ENCODE data around the gene CSF3R. TPM values are rescaled to one million over a fixed set of nuclear protein-coding genes. Genes with fewer than 3 reads are reported as not detected.
"Not testable (repeated sequence)": the region's sequence is repeated elsewhere in the genome, so short reads cannot be mapped to it uniquely, and the experiment has no call there.

CSF3R gene
- polyA plus RNA-seq, 1 donor from 2014 or later, result not detected

DNA sequence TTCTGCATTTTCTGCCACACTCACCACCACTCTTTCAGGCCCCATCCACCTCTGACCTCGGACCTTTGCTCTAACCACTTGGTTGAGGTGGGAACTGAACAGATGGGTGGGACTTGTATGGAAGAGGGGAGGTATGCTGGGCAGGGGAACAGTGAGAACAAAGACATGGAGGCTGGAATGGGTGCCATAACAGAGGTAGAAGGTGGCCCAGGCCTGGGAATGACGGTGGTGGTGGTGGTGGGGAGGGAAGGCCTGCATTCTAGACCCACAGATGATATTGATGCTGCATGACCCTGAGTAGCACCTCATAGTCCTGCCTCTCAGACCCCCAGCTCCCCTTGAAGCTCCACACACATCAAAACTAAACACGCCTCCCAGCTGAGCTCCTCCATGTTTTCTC, 5.2 kb upstream of the CSF3R start:
- Histone ChIP-seq H3K9me3 (ENCODE audit: low read length) (no peaks in the 10 kb centered on the region), H3K79me2 (replicated peaks; ENCODE audit: insufficient read depth, low read length) (no peaks in the 10 kb centered on the region), H4K20me1 (ENCODE audit: insufficient read depth) (no peaks in the 10 kb centered on the region), H3K4me2 (ENCODE audit: low read length) (no peak overlapping the region), H3K4me3 (ENCODE audit: low read length) (no peak overlapping the region), H2AFZ (ENCODE audit: low read depth, low read length) (no peak overlapping the region), H3K9me2 (ENCODE audit: insufficient read depth, low read length) (no peaks in the 10 kb centered on the region), H3K27me3 (ENCODE audit: insufficient read depth, low read depth, low read length) (no peaks in the 10 kb centered on the region), H3F3A (ENCODE audit: insufficient read depth, low read length, poor library complexity, severe bottlenecking) (no peaks in the 10 kb centered on the region), H3K36me3 (ENCODE audit: insufficient read depth, low read length) (no peaks in the 10 kb centered on the region), H3K9ac (ENCODE audit: low read length) (no peak overlapping the region), H3K27ac (ENCODE audit: low read length) (no peak overlapping the region)
- no peak for TF ChIP-seq EZH2 (IDR thresholded peaks at IDR 0.05; ENCODE audit: borderline replicate concordance, insufficient read depth, low read length, poor library complexity, severe bottlenecking)
- no peak for TF ChIP-seq EP300 (conservative IDR thresholded peaks at IDR 0.05; ENCODE audit: poor library complexity, severe bottlenecking)
- no peak for TF ChIP-seq RAD21 (conservative IDR thresholded peaks at IDR 0.05)
- no peak for TF ChIP-seq POLR2AphosphoS5 (IDR thresholded peaks at IDR 0.05)
- TF ChIP-seq SMC3 (conservative IDR thresholded peaks at IDR 0.05; ENCODE audit: poor library complexity), result no peak
- TF ChIP-seq TAF1 (IDR thresholded peaks at IDR 0.05; ENCODE audit: low read depth), result no peak

DNA sequence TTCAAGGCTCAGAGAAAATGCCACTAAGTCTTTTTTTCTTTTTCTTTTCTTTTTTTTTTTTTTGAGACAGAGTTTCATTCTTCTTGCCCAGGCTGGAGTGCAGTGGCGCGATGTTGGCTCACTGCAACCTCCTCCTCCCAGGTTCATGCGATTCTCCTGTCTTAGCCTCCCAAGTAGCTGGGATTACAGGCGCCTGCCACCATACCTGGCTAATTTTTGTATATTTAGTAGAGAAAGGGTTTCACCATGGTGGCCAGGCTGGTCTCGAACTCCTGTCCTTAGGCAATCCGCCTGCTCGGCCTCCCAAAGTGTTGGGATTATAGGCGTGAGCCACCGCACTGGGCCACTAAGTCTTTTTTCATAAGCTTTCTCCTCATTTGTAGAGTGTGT, 4.6 kb upstream of the CSF3R start:
- H3K79me2 ChIP-seq (replicated peaks; ENCODE audit: insufficient read depth, low read length); H3K9me2 ChIP-seq (ENCODE audit: insufficient read depth, low read length); H3K4me3 ChIP-seq (ENCODE audit: low read length); H3K9me3 ChIP-seq (ENCODE audit: low read length); H3F3A ChIP-seq (ENCODE audit: insufficient read depth, low read length, poor library complexity, severe bottlenecking); H4K20me1 ChIP-seq (ENCODE audit: insufficient read depth); H3K4me2 ChIP-seq (ENCODE audit: low read length); H3K27me3 ChIP-seq (ENCODE audit: insufficient read depth, low read depth, low read length); H3K27ac ChIP-seq (ENCODE audit: low read length); H2AFZ ChIP-seq (ENCODE audit: low read depth, low read length); H3K36me3 ChIP-seq (ENCODE audit: insufficient read depth, low read length); H3K9ac ChIP-seq (ENCODE audit: low read length): not testable (repeated sequence)

DNA sequence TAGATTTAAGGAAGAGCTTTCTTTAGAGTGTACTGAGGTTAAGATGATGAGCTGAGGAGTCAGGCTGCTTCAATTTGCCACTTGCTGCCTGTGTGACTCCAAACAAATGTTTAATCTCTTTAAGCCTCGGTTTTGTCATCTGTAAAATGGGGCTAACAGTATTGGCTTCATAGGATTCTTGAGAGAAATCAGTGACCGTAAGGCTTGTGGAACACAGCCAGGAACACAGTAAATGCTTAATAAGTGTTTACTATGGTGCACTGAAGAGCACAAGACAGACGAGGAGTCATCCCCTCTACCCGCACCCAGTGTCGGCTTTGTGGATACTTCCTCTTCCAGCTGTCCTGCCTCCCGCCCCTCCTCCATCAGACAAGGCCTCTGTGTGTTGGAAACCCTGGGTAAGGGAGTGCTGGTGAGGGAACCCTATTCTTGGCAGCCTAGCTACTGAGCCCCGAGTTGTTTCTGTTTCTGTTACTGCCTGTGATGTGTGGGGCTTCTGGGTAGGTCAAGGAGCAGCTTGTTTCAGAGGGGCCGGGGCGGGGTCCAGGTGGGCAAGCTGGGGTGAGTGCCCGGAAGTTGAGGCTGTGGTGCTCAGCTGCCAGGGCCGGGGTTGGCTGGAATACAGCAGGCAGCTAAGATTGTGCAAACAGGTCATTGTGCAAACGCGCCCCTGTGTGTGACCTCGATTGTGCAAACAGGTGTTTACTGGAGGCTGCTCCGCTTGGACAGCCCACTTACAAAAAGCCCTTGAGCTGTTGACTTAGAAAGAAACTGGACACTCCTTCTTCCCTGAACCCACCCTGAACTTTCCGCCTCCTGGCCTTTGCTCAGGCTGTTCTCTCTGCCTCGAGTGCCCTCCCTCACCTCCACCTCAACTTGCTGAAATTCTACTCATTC, 4.0 kb upstream of the CSF3R start:
- Histone ChIP-seq H3K4me2 (ENCODE audit: low read length) (no peak overlapping the region), H2AFZ (ENCODE audit: low read depth, low read length) (no peak overlapping the region), H3K36me3 (ENCODE audit: insufficient read depth, low read length) (no peaks in the 10 kb centered on the region), H3K27ac (ENCODE audit: low read length) (no peak overlapping the region), H3F3A (ENCODE audit: insufficient read depth, low read length, poor library complexity, severe bottlenecking) (no peaks in the 10 kb centered on the region), H3K79me2 (replicated peaks; ENCODE audit: insufficient read depth, low read length) (no peaks in the 10 kb centered on the region), H3K9me3 (ENCODE audit: low read length) (no peaks in the 10 kb centered on the region), H3K9me2 (ENCODE audit: insufficient read depth, low read length) (no peaks in the 10 kb centered on the region), H3K4me3 (ENCODE audit: low read length) (no peak overlapping the region), H4K20me1 (ENCODE audit: insufficient read depth) (no peaks in the 10 kb centered on the region), H3K27me3 (ENCODE audit: insufficient read depth, low read depth, low read length) (no peaks in the 10 kb centered on the region), H3K9ac (ENCODE audit: low read length) (no peak overlapping the region)
- TF ChIP-seq TAF1 (IDR thresholded peaks at IDR 0.05; ENCODE audit: low read depth) (no peak), POLR2AphosphoS5 (IDR thresholded peaks at IDR 0.05) (no peak), MXI1 (conservative IDR thresholded peaks at IDR 0.05; ENCODE audit: poor library complexity, severe bottlenecking) (no peak), SMC3 (conservative IDR thresholded peaks at IDR 0.05; ENCODE audit: poor library complexity) (no peak), RAD21 (conservative IDR thresholded peaks at IDR 0.05) (no peak), EZH2 (IDR thresholded peaks at IDR 0.05; ENCODE audit: borderline replicate concordance, insufficient read depth, low read length, poor library complexity, severe bottlenecking) (no peak), EP300 (conservative IDR thresholded peaks at IDR 0.05; ENCODE audit: poor library complexity, severe bottlenecking) (no peak)
- TF ChIP-seq, protein P1, sequence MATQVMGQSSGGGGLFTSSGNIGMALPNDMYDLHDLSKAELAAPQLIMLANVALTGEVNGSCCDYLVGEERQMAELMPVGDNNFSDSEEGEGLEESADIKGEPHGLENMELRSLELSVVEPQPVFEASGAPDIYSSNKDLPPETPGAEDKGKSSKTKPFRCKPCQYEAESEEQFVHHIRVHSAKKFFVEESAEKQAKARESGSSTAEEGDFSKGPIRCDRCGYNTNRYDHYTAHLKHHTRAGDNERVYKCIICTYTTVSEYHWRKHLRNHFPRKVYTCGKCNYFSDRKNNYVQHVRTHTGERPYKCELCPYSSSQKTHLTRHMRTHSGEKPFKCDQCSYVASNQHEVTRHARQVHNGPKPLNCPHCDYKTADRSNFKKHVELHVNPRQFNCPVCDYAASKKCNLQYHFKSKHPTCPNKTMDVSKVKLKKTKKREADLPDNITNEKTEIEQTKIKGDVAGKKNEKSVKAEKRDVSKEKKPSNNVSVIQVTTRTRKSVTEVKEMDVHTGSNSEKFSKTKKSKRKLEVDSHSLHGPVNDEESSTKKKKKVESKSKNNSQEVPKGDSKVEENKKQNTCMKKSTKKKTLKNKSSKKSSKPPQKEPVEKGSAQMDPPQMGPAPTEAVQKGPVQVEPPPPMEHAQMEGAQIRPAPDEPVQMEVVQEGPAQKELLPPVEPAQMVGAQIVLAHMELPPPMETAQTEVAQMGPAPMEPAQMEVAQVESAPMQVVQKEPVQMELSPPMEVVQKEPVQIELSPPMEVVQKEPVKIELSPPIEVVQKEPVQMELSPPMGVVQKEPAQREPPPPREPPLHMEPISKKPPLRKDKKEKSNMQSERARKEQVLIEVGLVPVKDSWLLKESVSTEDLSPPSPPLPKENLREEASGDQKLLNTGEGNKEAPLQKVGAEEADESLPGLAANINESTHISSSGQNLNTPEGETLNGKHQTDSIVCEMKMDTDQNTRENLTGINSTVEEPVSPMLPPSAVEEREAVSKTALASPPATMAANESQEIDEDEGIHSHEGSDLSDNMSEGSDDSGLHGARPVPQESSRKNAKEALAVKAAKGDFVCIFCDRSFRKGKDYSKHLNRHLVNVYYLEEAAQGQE (IDR thresholded peaks at IDR 0.05; ENCODE audit: borderline replicate concordance), result no peak
- TF ChIP-seq, protein P2, sequence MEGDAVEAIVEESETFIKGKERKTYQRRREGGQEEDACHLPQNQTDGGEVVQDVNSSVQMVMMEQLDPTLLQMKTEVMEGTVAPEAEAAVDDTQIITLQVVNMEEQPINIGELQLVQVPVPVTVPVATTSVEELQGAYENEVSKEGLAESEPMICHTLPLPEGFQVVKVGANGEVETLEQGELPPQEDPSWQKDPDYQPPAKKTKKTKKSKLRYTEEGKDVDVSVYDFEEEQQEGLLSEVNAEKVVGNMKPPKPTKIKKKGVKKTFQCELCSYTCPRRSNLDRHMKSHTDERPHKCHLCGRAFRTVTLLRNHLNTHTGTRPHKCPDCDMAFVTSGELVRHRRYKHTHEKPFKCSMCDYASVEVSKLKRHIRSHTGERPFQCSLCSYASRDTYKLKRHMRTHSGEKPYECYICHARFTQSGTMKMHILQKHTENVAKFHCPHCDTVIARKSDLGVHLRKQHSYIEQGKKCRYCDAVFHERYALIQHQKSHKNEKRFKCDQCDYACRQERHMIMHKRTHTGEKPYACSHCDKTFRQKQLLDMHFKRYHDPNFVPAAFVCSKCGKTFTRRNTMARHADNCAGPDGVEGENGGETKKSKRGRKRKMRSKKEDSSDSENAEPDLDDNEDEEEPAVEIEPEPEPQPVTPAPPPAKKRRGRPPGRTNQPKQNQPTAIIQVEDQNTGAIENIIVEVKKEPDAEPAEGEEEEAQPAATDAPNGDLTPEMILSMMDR (IDR thresholded peaks at IDR 0.05; ENCODE audit: poor library complexity, severe bottlenecking), result no peak
